Activated T-helper 1 cell treated with anti-CD3 and anti-CD28 coated beads, Interleukin-12 subunit alpha, Interleukin-12 subunit beta, Interleukin-2, Interleukin-4 antibody, amounts not matched to agents 30 ng/mL and 10 ng/mL and 1 ng/mL, durations not matched to agents 14 hours and 24 hours and 36 hours (primary cell): ENCODE measurements around the gene ZC3H13. TPM values are rescaled to one million over a fixed set of nuclear protein-coding genes. Genes with fewer than 3 reads are reported as not detected.

Source experiments
- DNase-seq: peaks from one replicate; pipeline ENCODE4 v3.0.0; 2021; ENCODE audit warnings: low spot score
- H3K27ac Mint-ChIP-seq: one replicate; pipeline ENCODE4 v1.8.0; 2021; ENCODE audit warnings: mild to moderate bottlenecking, mixed read lengths
- H3K27me3 Mint-ChIP-seq: one replicate; pipeline ENCODE4 v1.8.0; 2022; ENCODE audit warnings: mild to moderate bottlenecking, moderate library complexity, mixed read lengths; ENCODE audit not compliant: insufficient read depth
- H3K36me3 Mint-ChIP-seq: one replicate; pipeline ENCODE4 v1.8.0; 2021; ENCODE audit warnings: low read depth, mixed read lengths
- H3K4me1 Mint-ChIP-seq: one replicate; pipeline ENCODE4 v1.8.0; 2021; ENCODE audit warnings: low read depth, mixed read lengths
- H3K4me3 Mint-ChIP-seq: one replicate; pipeline ENCODE4 v1.8.0; 2021; ENCODE audit warnings: mild to moderate bottlenecking, moderate library complexity, mixed read lengths
- H3K9me3 Mint-ChIP-seq: one replicate; pipeline ENCODE4 v1.8.0; 2021; ENCODE audit warnings: mixed read lengths
- intact Hi-C: fragments of 100-400 bp; cut with micrococcal nuclease; formaldehyde crosslinking; loops from one replicate; pipeline ENCODE4 v1.15.1; 2024
- total RNA-seq: library from RNA; stranded (reverse); gene quantifications from 2 replicates; pipeline ENCODE4 v1.2.3, GENCODE V29; 2022

Gene ZC3H13
- total RNA-seq, 1 donor from 2014 or later = 52.0 TPM

DNA sequence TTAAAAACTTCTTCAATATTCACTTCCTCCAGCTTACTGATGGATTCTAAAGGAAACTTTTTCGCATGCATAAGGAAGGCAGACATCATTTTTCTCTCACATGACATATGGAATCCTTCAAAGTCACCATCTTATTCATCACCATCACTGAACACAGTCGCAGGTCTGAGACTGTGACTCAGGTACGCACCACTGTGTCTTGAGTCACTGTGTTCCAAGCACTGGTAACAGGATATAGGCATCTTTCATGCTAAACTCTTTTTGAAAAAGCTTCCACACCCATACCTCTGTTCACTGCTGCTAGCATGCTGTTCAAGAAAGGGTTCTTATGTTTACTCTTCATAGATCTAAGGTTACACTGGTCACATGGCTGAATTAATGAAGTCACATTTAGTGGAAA is 133.9 kb downstream of the ZC3H13 start:
- Mint-ChIP-seq H3K4me3 (no peak overlapping the region), H3K4me1 (no peaks in the 10 kb centered on the region), H3K27ac (no peak overlapping the region), H3K9me3 (no peaks in the 10 kb centered on the region), H3K36me3 (no peaks in the 10 kb centered on the region), H3K27me3 (peaks cover 8% of the 10 kb centered on the region)
- DNase-seq = no peak
- intact Hi-C loops = no loop called here

DNA sequence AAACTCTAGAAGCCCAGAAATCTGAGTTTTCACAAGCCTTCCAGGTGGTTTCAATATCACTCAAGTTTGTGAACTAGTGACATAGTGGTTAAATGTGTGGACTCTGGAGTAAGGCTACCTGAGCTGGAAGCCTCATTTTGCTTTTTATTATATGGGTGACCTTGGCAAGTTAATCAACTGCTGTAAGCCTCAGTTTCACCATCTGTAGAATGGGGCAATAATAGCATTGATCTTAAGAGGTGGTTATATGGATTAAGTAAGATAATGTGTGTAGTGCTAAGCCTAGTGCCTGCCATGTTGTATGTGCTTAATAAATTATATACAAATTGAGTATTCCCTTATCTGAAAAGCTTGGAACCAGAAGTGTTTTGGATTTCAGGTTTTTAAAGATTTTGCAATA is 135.5 kb downstream of the ZC3H13 start:
- intact Hi-C loops = no loop called here
- H3K27ac Mint-ChIP-seq = no peak overlapping the region

DNA sequence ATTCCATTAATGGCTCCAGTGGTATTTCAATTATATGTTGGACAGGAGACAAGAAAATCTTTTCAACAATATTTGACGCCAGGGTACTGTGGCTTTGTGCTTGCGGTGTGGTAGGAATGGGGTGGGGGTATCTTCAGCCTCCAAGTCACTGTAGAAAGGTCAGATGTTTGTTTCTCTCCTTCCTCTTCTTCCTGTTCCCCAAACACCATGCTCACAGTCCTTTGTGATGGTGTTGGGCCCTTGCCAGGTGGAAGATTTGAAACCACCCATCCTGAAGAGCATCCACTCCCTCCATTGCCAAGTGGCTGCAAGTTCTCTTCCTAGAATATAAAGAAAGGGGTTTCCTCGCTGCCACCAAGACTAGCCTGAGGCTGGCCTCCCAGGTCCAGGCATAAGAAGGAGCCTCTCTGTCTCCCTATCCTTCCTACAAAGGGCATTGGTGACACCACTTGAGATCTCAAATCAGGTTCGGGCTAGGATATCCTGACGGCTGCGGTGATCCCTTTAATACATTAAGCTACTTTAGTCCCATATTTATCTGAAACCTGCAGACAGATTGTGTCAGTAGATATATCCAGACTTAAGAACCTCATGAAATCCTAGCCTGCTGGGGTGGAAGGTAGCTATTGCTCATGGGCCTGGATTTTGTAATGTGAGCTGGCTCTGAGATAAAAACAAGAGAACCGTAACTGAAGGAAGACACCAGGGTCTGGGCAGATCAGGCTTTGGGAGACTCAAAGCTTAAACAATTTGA is 136.7 kb downstream of the ZC3H13 start:
- no peak overlapping the region for H3K27ac Mint-ChIP-seq
- peaks cover 7% of the 10 kb centered on the region for H3K27me3 Mint-ChIP-seq
- no peak overlapping the region for H3K4me3 Mint-ChIP-seq
- no peaks in the 10 kb centered on the region for H3K4me1 Mint-ChIP-seq
- intact Hi-C loops = no loop called here
- no peaks in the 10 kb centered on the region for H3K36me3 Mint-ChIP-seq
- H3K9me3 Mint-ChIP-seq = no peaks in the 10 kb centered on the region
- no peak for DNase-seq

More for the DNA sequence above, 135.5 kb downstream of the ZC3H13 start:
- peaks cover 8% of the 10 kb centered on the region for H3K27me3 Mint-ChIP-seq
- H3K36me3 Mint-ChIP-seq = no peaks in the 10 kb centered on the region
- no peak overlapping the region for H3K4me3 Mint-ChIP-seq
- no peaks in the 10 kb centered on the region for H3K4me1 Mint-ChIP-seq
- H3K9me3 Mint-ChIP-seq = no peaks in the 10 kb centered on the region
- no peak for DNase-seq

DNA sequence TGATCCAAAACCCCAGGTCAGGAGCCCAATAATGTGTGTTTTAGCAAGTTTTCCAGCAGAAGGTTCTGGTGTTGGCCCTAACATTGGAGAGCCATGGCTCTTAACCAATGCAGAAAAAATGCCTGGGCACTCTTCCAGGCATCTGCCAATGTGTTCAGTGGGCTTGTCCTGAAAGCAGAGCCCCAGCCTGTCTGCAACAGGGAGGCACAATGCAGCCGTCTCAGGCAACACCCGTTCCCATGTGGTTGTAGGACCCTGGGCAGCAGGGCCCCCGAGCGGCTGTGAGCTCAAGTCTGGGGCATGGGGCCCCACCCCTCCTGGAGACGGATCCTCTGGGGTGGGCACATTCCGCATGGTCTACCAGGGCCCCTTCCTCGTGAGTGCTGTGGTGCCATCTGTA is 142.9 kb downstream of the ZC3H13 start:
- H3K9me3 Mint-ChIP-seq = no peaks in the 10 kb centered on the region
- DNase-seq = no peak
- H3K4me1 Mint-ChIP-seq = no peaks in the 10 kb centered on the region
- no peak overlapping the region for H3K4me3 Mint-ChIP-seq
- H3K27ac Mint-ChIP-seq = no peak overlapping the region
- no peaks in the 10 kb centered on the region for H3K36me3 Mint-ChIP-seq
- intact Hi-C loops = no loop called here
- H3K27me3 Mint-ChIP-seq = peaks cover 1% of the 10 kb centered on the region

DNA sequence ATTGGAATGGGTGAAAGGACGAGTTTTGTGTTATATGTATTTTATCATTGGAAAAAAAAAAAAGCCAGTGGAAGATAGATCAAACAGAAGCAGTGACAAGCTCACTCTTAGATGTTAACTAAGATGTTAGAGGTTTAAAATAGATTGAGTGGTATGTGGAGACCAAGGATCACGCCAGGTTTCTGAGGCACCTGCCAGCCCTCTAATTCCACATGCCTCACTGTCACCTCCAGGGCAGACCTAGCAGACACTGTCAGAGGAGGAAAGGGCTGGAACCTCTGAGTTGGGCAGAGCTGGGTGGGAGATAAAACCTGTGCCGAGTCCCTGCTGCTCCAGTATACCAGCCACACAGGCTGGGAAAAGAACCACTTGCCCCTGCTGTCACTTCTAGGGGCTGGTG is 143.5 kb downstream of the ZC3H13 start:
- H3K4me3 Mint-ChIP-seq = no peak overlapping the region
- intact Hi-C loops = no loop called here
- no peaks in the 10 kb centered on the region for H3K36me3 Mint-ChIP-seq
- H3K4me1 Mint-ChIP-seq = no peaks in the 10 kb centered on the region
- H3K27me3 Mint-ChIP-seq = no peaks in the 10 kb centered on the region
- H3K27ac Mint-ChIP-seq = no peak overlapping the region
- H3K9me3 Mint-ChIP-seq = no peaks in the 10 kb centered on the region
- no peak for DNase-seq

DNA sequence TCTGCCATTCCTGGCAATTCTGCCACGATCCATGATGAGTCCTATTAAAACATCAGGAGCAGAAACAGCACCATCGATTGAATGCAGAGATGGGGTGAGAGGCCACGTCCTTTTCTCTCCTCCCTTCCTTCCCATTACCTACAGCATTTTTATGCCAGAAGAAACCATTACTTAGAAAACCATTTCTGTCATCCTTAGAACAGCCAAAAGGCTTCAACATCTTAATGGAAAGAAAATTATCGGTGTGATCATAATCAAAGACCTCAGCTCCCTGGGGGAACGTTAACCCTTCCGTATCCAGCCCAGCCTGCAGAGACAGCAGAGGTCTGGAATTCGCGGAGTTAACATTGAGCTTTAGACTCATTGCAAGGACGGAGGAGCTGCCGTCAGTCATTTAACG is 145.0 kb downstream of the ZC3H13 start:
- intact Hi-C loops = no loop called here
- H3K27me3 Mint-ChIP-seq = peaks cover 2% of the 10 kb centered on the region
- no peaks in the 10 kb centered on the region for H3K9me3 Mint-ChIP-seq
- no peak overlapping the region for H3K27ac Mint-ChIP-seq
- no peak for DNase-seq
- no peak overlapping the region for H3K4me3 Mint-ChIP-seq
- H3K36me3 Mint-ChIP-seq = no peaks in the 10 kb centered on the region
- H3K4me1 Mint-ChIP-seq = no peaks in the 10 kb centered on the region

Other genes starting within 250 kb of the ZC3H13 start
- 0.02 and 0.03 TPM in 2 replicates for gene SIAH3, start 201.0 kb downstream of the ZC3H13 start, total RNA-seq
- not detected in 2 replicates for gene CPB2, start 52.3 kb upstream of the ZC3H13 start, total RNA-seq
- gene LCP1, start 129.4 kb upstream of the ZC3H13 start, total RNA-seq = 758 and 774 TPM in 2 replicates
- 0.13 and 0.17 TPM in 2 replicates for gene LRRC63, start 159.2 kb upstream of the ZC3H13 start, total RNA-seq